NCI-H2196 treated with DMSO at 0.1 percent for 48 hours (cell line): ENCODE results near the gene TMEM170A.
"Not testable (repeated sequence)": the region's sequence is repeated elsewhere in the genome, so short reads cannot be mapped to it uniquely, and the experiment has no call there.

Experiments
- DNase-seq: peaks from one replicate; lab custom pipeline; 2025; ENCODE audit not compliant: unreplicated experiment; lab: John Stamatoyannopoulos, UW

Gene TMEM170A

DNA sequence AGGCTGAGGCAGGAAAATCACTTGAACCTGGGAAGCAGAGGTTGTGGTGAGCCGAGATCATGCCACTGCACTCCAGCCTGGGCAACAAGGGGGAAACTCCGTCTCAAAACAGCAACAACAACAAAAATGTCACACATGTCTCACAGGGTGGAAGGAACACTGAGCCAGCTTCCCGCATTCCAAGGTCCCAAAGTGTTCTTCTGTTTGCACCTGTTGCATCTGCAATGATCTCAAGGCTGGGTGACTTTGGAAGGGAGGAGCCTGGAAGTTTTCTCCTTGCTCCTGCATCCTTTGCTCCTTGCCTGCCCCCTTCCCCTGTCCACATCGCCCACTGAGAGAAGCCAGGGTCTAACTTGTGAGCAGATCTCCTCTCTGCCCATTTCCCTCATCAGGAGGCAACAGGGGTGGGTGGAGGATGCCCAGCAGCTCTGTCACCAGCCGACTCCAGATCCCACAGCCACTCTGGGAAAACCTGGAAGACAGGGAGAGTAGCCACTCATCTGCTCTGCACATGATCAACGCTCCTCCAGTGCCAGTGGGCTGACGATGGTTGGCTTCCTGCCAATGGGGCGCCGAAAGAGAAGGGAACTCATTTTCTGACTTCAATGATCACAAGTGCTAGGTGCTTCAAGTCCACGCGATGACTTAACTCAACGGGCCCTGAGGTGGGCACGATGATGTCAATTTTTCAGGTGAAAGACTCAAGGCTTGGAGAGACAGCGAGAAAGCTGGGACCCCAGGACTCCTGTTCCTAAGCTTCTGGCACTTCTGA, 18.1 kb upstream of the TMEM170A start:
- DNase-seq = no peak

GRCh38 chr16:75481475-75481874, 17.0 kb upstream of the TMEM170A start:
- no peak for DNase-seq

GRCh38 chr16:75479421-75479990, 15.0 kb upstream of the TMEM170A start:
- DNase-seq = no peak

DNA sequence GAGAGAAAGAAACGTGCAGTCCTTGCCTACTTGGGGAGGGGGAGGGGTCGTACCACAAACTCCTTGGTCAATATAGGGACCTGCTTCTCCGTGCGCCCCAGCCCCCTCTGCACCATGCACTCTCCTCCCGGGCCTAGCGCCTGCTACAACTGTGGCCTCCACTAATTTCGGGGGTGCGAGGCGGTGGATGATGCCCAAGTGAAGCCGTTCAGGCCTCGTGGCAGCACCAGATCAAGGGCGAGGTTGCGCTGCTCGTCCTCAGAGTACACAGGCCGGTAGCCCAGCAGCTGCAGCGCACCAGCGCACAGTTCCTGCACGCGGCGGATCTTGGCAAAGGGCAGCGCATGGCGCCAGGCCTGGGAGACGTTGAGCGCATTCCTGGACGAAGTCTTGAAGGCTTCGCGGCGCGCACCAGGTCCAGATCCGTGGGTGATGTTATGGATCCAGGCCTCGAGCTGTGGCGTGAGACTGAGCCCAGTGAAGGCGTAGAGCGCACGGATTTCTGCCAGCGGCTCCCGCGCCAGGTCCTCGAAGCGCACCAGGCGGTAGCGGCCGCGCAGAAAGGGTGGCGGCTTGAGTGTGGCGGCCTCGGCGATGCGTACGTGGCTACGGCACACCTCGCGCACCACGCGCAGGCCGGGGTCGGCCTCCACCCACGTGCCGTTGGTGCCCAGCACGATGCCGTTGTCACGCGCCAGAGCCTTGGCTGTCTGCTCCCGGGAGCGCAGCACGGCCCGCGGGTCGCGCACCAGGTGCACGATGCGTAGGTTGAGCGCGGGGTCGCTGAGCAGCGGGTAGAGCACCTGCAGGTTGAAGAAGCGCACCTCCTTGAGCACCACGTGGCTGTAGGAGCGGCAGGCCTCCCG, 14.2 kb upstream of the TMEM170A start:
- no peak for DNase-seq

- DNase-seq = peak; percentile 6
Measured at GRCh38 chr16:75477680-75478473, 13.4 kb upstream of the TMEM170A start.

DNA sequence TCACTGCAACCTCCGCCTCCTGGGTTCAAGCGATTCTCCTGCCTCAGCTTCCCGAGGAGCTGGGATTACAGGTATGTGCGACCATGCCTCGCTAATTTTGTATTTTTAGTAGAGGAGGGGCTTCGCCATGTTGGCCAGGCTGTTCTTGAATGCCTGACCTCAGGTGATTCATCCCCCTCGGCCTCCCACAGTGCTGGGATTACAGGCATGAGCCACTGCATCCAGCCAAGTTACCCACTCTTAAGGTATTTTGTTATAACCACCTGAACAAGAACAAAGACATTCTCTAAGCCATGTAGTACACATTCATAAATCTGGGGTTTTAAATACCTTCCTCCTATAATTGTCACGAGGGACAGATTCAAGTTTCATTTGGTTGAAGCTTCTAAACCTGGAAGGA, 12.3 kb upstream of the TMEM170A start:
- DNase-seq = no peak

DNA sequence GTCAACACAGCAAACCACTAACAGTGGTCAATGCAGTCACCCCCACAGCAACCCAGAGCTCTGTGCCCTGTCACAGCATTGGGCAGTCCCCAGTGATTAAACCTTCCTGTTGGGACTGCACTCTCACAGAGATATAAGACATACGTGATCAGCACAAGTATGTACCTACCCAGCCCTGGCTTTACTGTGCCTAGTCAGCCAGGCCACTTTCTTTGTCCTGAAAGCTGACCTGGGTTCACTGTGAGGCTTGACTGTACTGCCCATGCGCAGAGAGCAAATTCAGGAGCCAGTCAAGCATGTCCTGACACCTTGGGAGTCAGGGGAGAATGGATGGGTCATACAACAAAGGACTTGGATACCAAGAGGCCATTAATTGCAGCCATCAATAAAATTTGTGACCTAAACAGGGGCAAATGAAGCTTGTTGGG, 10.9 kb upstream of the TMEM170A start:
- no peak for DNase-seq

DNA sequence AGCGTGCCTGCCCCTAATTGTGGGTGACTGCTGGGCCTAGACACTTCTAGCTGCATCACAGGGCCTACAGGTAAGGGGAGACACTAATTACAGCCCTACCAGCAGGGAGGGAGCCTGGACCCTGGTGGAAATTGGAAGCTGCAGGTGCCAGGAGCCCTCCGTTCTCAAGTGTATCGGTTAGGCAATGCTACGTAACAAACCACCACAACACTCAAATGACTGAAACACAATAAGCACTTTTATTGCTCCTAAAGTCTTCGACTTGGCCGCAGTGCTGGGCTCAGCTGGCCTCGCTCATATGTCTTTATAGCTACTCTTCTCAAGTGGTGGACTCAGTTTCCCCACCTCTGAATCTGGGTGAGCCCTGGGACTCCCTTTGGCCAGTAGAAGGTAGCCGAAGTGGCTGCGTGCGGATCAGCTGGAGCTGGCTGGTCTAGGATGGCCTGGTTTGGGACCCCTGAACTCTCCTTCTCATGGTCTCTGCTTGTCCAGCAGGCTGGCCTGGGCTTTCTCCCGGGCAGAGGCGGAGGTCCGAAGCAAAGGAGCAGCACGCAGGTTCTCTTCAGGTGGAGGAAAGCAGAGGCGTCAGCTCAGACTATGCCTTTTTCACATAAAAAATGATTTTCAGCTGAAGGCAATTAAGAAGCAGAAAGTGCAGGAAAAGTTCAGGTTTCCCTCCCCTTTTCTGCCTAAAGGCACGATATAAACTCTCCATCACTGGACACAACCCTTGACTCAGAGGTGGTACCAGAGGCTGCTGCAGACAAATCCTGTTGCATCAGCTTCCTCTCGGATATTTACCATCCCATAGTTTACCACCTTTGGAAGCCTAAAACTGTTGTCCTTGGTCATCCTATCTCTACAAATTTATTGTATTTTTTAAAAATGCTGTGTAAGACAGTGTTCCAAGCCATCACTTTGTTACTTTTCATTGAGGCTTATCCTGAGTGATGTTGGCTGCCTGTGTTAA, 8.7 kb upstream of the TMEM170A start:
- no peak for DNase-seq

GRCh38 chr16:75471723-75472633, 7.5 kb upstream of the TMEM170A start:
- DNase-seq = no peak

DNA sequence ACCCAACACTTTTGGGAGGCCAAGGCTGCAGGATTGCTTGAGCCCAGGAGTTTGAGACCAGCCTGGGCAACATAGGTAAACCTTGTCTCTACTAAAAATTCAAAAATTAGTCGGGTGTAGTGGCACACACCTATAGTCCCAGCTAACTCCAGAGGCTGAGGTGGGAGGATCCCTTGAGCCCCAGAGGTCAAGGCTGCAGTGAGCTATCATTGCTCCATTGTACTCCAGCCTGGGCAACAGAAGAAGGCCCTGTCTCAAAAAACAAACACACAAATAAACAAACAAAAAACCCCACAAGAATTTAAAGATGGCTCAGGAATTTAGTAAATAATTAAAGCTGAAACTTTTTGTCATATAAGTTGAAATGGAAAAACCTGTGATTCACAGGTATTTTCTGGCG, 2.3 kb upstream of the TMEM170A start:
- no peak for DNase-seq

DNA sequence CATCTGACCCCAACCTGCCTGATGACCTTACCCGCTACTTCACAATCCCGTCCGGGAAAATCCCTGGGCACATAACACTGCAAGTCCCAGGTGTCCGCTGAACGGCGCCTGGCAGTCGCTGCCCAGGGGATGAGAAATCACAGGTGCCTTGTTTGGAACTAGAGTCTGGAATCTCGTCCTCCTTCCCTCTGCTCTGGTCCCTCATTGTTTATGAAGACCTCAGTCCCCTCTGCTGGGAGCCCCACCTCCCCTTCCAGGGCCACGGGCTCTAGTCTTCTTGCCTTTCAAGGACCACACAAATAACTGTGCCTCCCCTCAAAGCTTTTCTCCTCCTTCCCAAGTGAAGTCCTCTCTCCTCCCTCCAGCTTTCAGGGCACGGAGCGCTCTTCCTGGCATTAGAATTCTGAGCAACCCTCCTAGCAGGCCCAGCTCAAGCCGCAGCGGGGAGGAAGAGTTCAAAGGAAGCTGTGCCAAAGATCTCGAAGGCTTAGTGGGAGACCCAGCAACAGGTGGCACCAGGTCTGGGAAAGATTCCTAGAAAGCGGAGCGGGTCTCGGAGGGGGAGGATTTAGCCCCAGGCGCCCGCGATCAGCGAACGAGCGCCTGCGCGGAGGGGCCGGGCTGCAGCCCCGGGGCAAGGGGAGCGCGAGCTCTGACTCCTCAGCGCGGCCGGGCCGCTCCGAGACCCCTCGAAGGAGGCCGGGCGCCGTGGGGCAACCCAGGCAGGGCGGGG, 934 bp downstream of the TMEM170A start:
- not testable (repeated sequence) for DNase-seq

DNA sequence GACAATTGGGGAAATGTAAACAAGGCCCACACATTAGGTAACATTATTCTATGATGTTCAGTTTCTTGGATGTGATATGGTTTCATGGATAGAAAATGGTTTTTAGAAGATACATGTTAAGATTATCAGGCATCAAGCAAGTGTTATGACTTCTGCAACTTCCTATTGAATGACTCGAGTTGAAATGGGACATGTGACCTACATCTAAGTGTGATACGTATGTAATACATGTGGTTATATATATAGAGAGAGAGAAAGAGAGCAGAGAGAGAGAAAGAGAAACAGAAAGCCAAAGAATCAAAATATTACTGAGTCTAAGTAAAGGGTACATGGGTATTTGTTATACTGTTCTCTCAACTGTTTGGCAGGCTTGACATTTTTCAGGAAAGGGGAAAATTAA, 1.7 kb downstream of the TMEM170A start:
- DNase-seq = no peak

GRCh38 chr16:75461575-75461974, 2.9 kb downstream of the TMEM170A start:
- no peak for DNase-seq

GRCh38 chr16:75460446-75460845, 4.0 kb downstream of the TMEM170A start:
- DNase-seq = no peak

- DNase-seq = no peak
Measured at GRCh38 chr16:75459691-75460090, 4.8 kb downstream of the TMEM170A start.

- no peak for DNase-seq
Measured at GRCh38 chr16:75458439-75458838, 6.0 kb downstream of the TMEM170A start.

- no peak for DNase-seq
Measured at GRCh38 chr16:75458029-75458428, 6.5 kb downstream of the TMEM170A start.

DNA sequence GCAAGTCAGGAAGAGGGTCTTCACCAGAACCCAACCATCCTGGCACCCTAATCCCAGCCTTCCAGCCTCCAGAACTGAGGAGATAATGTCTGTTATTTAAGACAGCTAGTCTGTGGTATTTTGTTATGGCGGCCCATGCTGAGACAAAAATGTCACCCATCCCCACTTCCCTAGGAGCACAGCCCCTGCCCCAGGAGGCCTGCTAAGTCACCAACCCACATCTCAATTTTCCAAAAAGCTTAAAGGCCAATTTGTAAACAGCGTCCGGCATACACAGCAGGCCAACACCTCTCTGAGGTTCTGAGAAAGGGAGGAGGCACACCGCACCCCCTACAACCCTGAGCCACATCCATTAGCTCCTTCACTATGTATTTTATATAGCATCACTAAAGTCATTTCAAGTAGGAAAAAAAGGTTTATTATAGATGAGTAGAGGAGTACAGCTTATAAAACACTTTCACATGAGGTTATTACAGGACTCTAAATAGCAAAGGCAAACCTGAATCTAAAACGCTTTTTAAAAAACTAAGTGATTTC, 6.9 kb downstream of the TMEM170A start:
- no peak for DNase-seq
